HepG2 (cell line): ENCODE results near the gene THBS4. TPM values are rescaled to one million over a fixed set of nuclear protein-coding genes. Genes with fewer than 3 reads are reported as not detected.

Experiments used
- ATAC-seq: fragments of 200-7000 bp; cut with Tn5 transposase; 3 replicates; pipeline ENCODE4 v1.9.1; 2020; ENCODE audit warnings: mild to moderate bottlenecking, moderate library complexity
- BruUV-seq: library from RNA; stranded (reverse); fragments of 400-500 nt; replicated peaks from 2 replicates; lab custom pipeline; 2021; lab: Mats Ljungman, UMichigan
- CTCF ChIA-PET: fragments of 300-600 bp; formaldehyde crosslinking; extraction: SDS; loops from one replicate; lab custom pipeline; 2021; ENCODE audit warnings: low total read pairs, inconsistent platforms, low intra/inter-chr PET ratio; lab: Yijun Ruan, JAX
- POLR2A ChIA-PET: fragments of 350-600 bp; sonication (Branson Sonifier 250); formaldehyde crosslinking; loops from one replicate; lab custom pipeline; 2020; ENCODE audit warnings: antibody characterized with exemption, inconsistent platforms; lab: Yijun Ruan, JAX
- DNase-seq: peaks from one replicate; pipeline ENCODE4 v3.0.0-alpha.2; 2015; ENCODE audit warnings: low spot score
- FAIRE-seq: peaks from 3 replicates; lab custom pipeline; 2011; peaks lifted over from hg19 to GRCh38; lab: Jason Lieb, UNC
- H2AFZ ChIP-seq: one replicate; pipeline ENCODE4 v1.6.1; 2011; ENCODE audit warnings: low read length, inconsistent platforms
- H3K27ac ChIP-seq: fragments of 300-600 bp; 3 replicates; pipeline ENCODE4 v1.8.0; 2011; ENCODE audit warnings: mixed run types, mild to moderate bottlenecking, mixed read lengths, low read length, inconsistent platforms; ENCODE audit not compliant: insufficient read depth; ENCODE audit errors: extremely low read length
- H3K27me3 ChIP-seq, 2 experiments: fragments of 200-600 bp in 1 of 2; 2 replicates in 1 of 2; 3 replicates in 1 of 2; pipeline versions ENCODE4 v1.6.0 to v1.8.0; 2011; ENCODE audit warnings: low read length in 2 of 2, mild to moderate bottlenecking in 2 of 2, moderate library complexity in 2 of 2, inconsistent platforms in 1 of 2; ENCODE audit not compliant: insufficient read depth in 2 of 2, control insufficient read depth in 1 of 2
- H3K36me3 ChIP-seq, 2 experiments: fragments of 200-600 bp in 1 of 2; replicated peaks in 1 of 2; 2 replicates in 1 of 2; 3 replicates in 1 of 2; pipeline versions ENCODE4 v1.5.1 to v1.8.0; 2011; ENCODE audit warnings: low read length in 2 of 2, inconsistent platforms in 1 of 2; ENCODE audit not compliant: insufficient read depth in 2 of 2, control insufficient read depth in 1 of 2
- H3K4me1 ChIP-seq: 2 replicates; pipeline ENCODE4 v1.5.1; 2012; ENCODE audit warnings: low read length, inconsistent platforms; ENCODE audit not compliant: insufficient read depth
- H3K4me2 ChIP-seq: 2 replicates; pipeline ENCODE4 v1.6.0; 2011; ENCODE audit warnings: low read depth, low read length, inconsistent platforms
- H3K4me3 ChIP-seq, 3 experiments: fragments of 200-600 bp in 1 of 3; sonication (generic), shearing (Covaris generic) in 1 of 3; replicated peaks in 1 of 3; 2 replicates each; pipeline ENCODE4 v1.5.1; 2011 to 2016; ENCODE audit warnings: low read length in 3 of 3, inconsistent platforms in 2 of 3, low read depth in 2 of 3, mild to moderate bottlenecking in 2 of 3, control low read depth in 1 of 3, mixed read lengths in 1 of 3; ENCODE audit not compliant: insufficient read depth in 1 of 3
- H3K79me2 ChIP-seq: one replicate; pipeline ENCODE4 v1.6.1; 2011; ENCODE audit warnings: low read length, inconsistent platforms; ENCODE audit not compliant: insufficient read depth
- H3K9ac ChIP-seq: 2 replicates; pipeline ENCODE4 v1.6.0; 2011; ENCODE audit warnings: mild to moderate bottlenecking, low read depth, low read length, inconsistent platforms; ENCODE audit not compliant: insufficient read depth
- H3K9me3 ChIP-seq: 2 replicates; pipeline ENCODE4 v1.5.1; 2012; ENCODE audit warnings: mild to moderate bottlenecking, low read length
- H4K20me1 ChIP-seq: 2 replicates; pipeline ENCODE4 v1.6.0; 2011; ENCODE audit warnings: inconsistent platforms, mild to moderate bottlenecking, low read length, moderate library complexity; ENCODE audit not compliant: insufficient read depth
- CBFB ChIP-seq: sonication (generic); formaldehyde crosslinking; IDR thresholded peaks from 2 replicates; pipeline ENCODE4 v1.4.0; 2020; ENCODE audit warnings: missing genetic modification reagents
- FOXM1 ChIP-seq: sonication (generic); formaldehyde crosslinking; IDR thresholded peaks from 2 replicates; pipeline ENCODE4 v1.5.0; 2020; ENCODE audit warnings: missing genetic modification reagents
- LCORL ChIP-seq, 2 experiments: fragments of 450-650 bp in 1 of 2; sonication (generic) in 1 of 2; formaldehyde crosslinking in 1 of 2; IDR thresholded peaks; 2 replicates each; pipeline versions ENCODE4 v1.5.0 to v1.6.1; 2017 to 2020; ENCODE audit warnings: antibody characterized with exemption in 1 of 2, missing genetic modification reagents in 1 of 2
- U2AF1 ChIP-seq: fragments of 200-400 bp; formaldehyde crosslinking; optimal IDR thresholded peaks from 2 replicates; pipeline ENCODE3; 2017; ENCODE audit warnings: mild to moderate bottlenecking, low read depth, low read length
- ZNF230 ChIP-seq: sonication (generic); formaldehyde crosslinking; IDR thresholded peaks from 2 replicates; pipeline ENCODE4 v1.4.0; 2020; ENCODE audit warnings: mild to moderate bottlenecking, missing genetic modification reagents
- ZNF430 ChIP-seq: sonication (generic); formaldehyde crosslinking; IDR thresholded peaks from 2 replicates; pipeline ENCODE4 v1.9.0; 2021; ENCODE audit warnings: mild to moderate bottlenecking, missing genetic modification reagents
- ZNF609 ChIP-seq: sonication (generic); formaldehyde crosslinking; IDR thresholded peaks from 2 replicates; pipeline ENCODE4 v1.4.0; 2020; ENCODE audit warnings: mild to moderate bottlenecking, missing genetic modification reagents, borderline replicate concordance
- ZNF879 ChIP-seq: sonication (generic); formaldehyde crosslinking; IDR thresholded peaks from 2 replicates; pipeline ENCODE4 v1.8.1; 2023; ENCODE audit warnings: missing genetic modification reagents
- ZSCAN30 ChIP-seq: sonication (generic); formaldehyde crosslinking; IDR thresholded peaks from 2 replicates; pipeline ENCODE4 v1.5.0; 2020; ENCODE audit warnings: mild to moderate bottlenecking, missing genetic modification reagents
- ZSCAN9 ChIP-seq: IDR thresholded peaks from 2 replicates; pipeline ENCODE4 v1.6.1; 2016; ENCODE audit warnings: borderline replicate concordance
- in situ Hi-C: cut with HindIII; loops from 2 replicates; pipeline ENCODE4 v1.10.0; 2017; ENCODE audit warnings: low pct_unique_long_range_greater_than_20kb; ENCODE audit not compliant: extremely low pct_ligation_motif_present
- intact Hi-C: fragments of 100-400 bp; cut with micrococcal nuclease; formaldehyde crosslinking; loops from one replicate; pipeline ENCODE4 v1.10.0; 2022; ENCODE audit not compliant: unreplicated experiment
- polyA plus RNA-seq, 8 experiments: library from polyadenylated mRNA; depleted of rRNA in 3 of 8; stranded (reverse) in 7 of 8; unstranded in 1 of 8; fragments of >200 nt; fragmentation: Illumina TruSeq in 4 of 8; extraction: Trizol in 4 of 8; gene quantifications; 2 replicates each; pipeline versions ENCODE4 v1.2.1 to v1.2.3, GENCODE V29; 2011 to 2016; ENCODE audit warnings: low read depth in 4 of 8, missing spikeins in 1 of 8, mixed read lengths in 1 of 8; ENCODE audit not compliant: insufficient read depth in 1 of 8
- total RNA-seq, 5 experiments: library from RNA; depleted of rRNA; stranded (reverse); fragments of >200 nt; fragmentation: Illumina TruSeq; extraction: Trizol; gene quantifications; 2 replicates each; pipeline ENCODE4 v1.2.3, GENCODE V29; 2016; ENCODE audit warnings: low read depth in 1 of 5
- TF ChIP-seq, protein P1 (sequence below): IDR thresholded peaks from 2 replicates; pipeline ENCODE4 v1.6.1; 2016; ENCODE audit warnings: control low read depth
- TF ChIP-seq, protein P2 (sequence below): sonication (generic); formaldehyde crosslinking; IDR thresholded peaks from 2 replicates; pipeline ENCODE4 v1.4.0; 2020; ENCODE audit warnings: missing genetic modification reagents; ENCODE audit errors: not compliant biosample characterization
- TF ChIP-seq, protein P3 (sequence below): sonication (generic); formaldehyde crosslinking; IDR thresholded peaks from 2 replicates; pipeline ENCODE4 v1.4.0; 2020; ENCODE audit warnings: missing genetic modification reagents, low read depth, mild to moderate bottlenecking, borderline replicate concordance
- TF ChIP-seq, protein P4 (sequence below): sonication (generic); formaldehyde crosslinking; IDR thresholded peaks from 2 replicates; pipeline ENCODE4 v1.4.0; 2020; ENCODE audit warnings: mild to moderate bottlenecking, missing genetic modification reagents

THBS4 gene
- total and polyA plus RNA-seq, 2 of the 13 experiments (the other 11 are each of a cell fraction or from before 2014, with no cell fraction given), result 0.60 to 1.2 TPM

- CTCF ChIA-PET, result no interaction called here
- Histone ChIP-seq H3K79me2 (no peaks in the 10 kb centered on the region), H3K4me2 (no peak overlapping the region), H3K9ac (no peak overlapping the region), H3K9me3 (no peaks in the 10 kb centered on the region), H3K4me3 (no peak overlapping the region), H3K27me3 (peaks cover 0 to 17% of the 10 kb centered on the region in 2 experiments; a peak in 2 of 5 replicates), H3K4me1 (peaks cover under 1% of the 10 kb centered on the region; the same call in 1 of the 2 replicates), H3K27ac (no peak overlapping the region), H3K36me3 (no peaks in the 10 kb centered on the region), H4K20me1 (no peaks in the 10 kb centered on the region), H2AFZ (no peak overlapping the region)
- in situ Hi-C loops, result no loop called here
- ATAC-seq (no peak), DNase-seq (no peak), FAIRE-seq (no peak)
- POLR2A ChIA-PET, result no interaction called here
- intact Hi-C loops, result no loop called here
- no TSS peak for BruUV-seq
- TF ChIP-seq ZNF879 (no peak), ZSCAN30 (CRISPR knock-in tag) (no peak), LCORL (IDR thresholded peaks at IDR 0.05) (no peak), LCORL (CRISPR knock-in tag; IDR thresholded peaks at IDR 0.05) (no peak), ZSCAN9 (CRISPR knock-in tag) (no peak), ZNF230 (CRISPR knock-in tag) (no peak), ZNF430 (no peak), U2AF1 (no peak), CBFB (CRISPR knock-in tag) (no peak), FOXM1 (CRISPR knock-in tag) (no peak), ZNF609 (CRISPR knock-in tag) (no peak)
- TF ChIP-seq, protein P1, sequence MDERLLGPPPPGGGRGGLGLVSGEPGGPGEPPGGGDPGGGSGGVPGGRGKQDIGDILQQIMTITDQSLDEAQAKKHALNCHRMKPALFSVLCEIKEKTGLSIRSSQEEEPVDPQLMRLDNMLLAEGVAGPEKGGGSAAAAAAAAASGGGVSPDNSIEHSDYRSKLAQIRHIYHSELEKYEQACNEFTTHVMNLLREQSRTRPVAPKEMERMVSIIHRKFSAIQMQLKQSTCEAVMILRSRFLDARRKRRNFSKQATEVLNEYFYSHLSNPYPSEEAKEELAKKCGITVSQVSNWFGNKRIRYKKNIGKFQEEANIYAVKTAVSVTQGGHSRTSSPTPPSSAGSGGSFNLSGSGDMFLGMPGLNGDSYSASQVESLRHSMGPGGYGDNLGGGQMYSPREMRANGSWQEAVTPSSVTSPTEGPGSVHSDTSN, result no peak
- TF ChIP-seq, protein P2, sequence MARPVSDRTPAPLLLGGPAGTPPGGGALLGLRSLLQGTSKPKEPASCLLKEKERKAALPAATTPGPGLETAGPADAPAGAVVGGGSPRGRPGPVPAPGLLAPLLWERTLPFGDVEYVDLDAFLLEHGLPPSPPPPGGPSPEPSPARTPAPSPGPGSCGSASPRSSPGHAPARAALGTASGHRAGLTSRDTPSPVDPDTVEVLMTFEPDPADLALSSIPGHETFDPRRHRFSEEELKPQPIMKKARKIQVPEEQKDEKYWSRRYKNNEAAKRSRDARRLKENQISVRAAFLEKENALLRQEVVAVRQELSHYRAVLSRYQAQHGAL (CRISPR knock-in tag), result no peak
- TF ChIP-seq, protein P3, sequence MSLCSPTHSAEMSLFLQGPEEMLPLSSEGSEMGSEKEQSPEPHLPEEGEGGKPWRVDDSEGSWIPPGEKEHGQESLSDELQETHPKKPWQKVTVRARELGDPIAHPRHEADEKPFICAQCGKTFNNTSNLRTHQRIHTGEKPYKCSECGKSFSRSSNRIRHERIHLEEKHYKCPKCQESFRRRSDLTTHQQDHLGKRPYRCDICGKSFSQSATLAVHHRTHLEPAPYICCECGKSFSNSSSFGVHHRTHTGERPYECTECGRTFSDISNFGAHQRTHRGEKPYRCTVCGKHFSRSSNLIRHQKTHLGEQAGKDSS, result no peak
- TF ChIP-seq, protein P4, sequence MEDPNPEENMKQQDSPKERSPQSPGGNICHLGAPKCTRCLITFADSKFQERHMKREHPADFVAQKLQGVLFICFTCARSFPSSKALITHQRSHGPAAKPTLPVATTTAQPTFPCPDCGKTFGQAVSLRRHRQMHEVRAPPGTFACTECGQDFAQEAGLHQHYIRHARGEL (CRISPR knock-in tag), result no peak
Observed at GRCh38 chr5:80033513-80033912, 1.6 kb upstream of the THBS4 start.
